C4-2B (cell line): Measurements from ENCODE around the gene GRK5.

Experiments
- CTCF ChIP-seq: fragments of 450-650 bp; conservative IDR thresholded peaks from 2 replicates; pipeline ENCODE4 v1.5.1; 2017; ENCODE audit warnings: mild to moderate bottlenecking
- ZFX ChIP-seq: fragments of 450-650 bp; IDR thresholded peaks from 2 replicates; pipeline ENCODE4 v1.6.1; 2017

GRCh38 chr10:119478111-119478802 lies 270.9 kb downstream of the GRK5 start:
- TF ChIP-seq CTCF (no peak), ZFX (no peak)
